HEK293 (cell line): ENCODE results near the gene MYOM1.

Experiments used
- ZBTB11 ChIP-seq: fragments of 450-650 bp; formaldehyde crosslinking; conservative IDR thresholded peaks from 2 replicates; pipeline ENCODE4 v1.5.1; 2016; ENCODE audit warnings: low read depth, missing biosample characterization, missing genetic modification characterization
- ZEB2 ChIP-seq: fragments of 450-650 bp; formaldehyde crosslinking; IDR thresholded peaks from 2 replicates; pipeline ENCODE4 v1.5.1; 2016; ENCODE audit warnings: missing biosample characterization, missing genetic modification characterization
- ZFP69B ChIP-seq: fragments of 450-650 bp; formaldehyde crosslinking; IDR thresholded peaks from 2 replicates; pipeline ENCODE4 v1.5.1; 2016; ENCODE audit warnings: missing biosample characterization, missing genetic modification characterization
- ZNF548 ChIP-seq: fragments of 450-650 bp; formaldehyde crosslinking; IDR thresholded peaks from 2 replicates; pipeline ENCODE4 v1.5.1; 2016; ENCODE audit warnings: missing biosample characterization, missing genetic modification characterization
- ZNF549 ChIP-seq: fragments of 450-650 bp; IDR thresholded peaks from 2 replicates; pipeline ENCODE4 v1.5.1; 2018; ENCODE audit warnings: missing biosample characterization, missing genetic modification characterization, mild to moderate bottlenecking, inconsistent platforms, moderate library complexity

- no peak for TF ChIP-seq ZEB2 (tag by site-specific recombination)
- no peak for TF ChIP-seq ZBTB11 (tag by site-specific recombination)
- TF ChIP-seq ZFP69B (tag by site-specific recombination): no peak
- TF ChIP-seq ZNF548 (tag by site-specific recombination): no peak
- TF ChIP-seq ZNF549 (tag by site-specific recombination): no peak
Observed at GRCh38 chr18:3172097-3172496, 47.7 kb downstream of the MYOM1 start.
